ENCODE results near the gene TSPAN4. TPM values are rescaled to one million over a fixed set of nuclear protein-coding genes. Genes with fewer than 3 reads are reported as not detected.

Gene TSPAN4
- total and polyA plus RNA-seq, 10 of the 15 experiments (the other 5 are each of a cell fraction or from before 2014, with no cell fraction given) = 0.37 to 14.0 (median 8.5) TPM; not detected in 1

- BruUV-seq (replicated peaks) = no TSS peak
- POLR2A ChIA-PET = no interaction called here
- DNase-seq (ENCODE audit: low read depth, low spot score) = no peak
- ATAC-seq = peak; percentile 27; the same call in 1 of the 3 replicates
- Histone ChIP-seq H3K27ac (ENCODE audit: control insufficient read depth, insufficient read depth) (no peak overlapping the region), H3K9ac (ENCODE audit: control insufficient read depth, insufficient read depth, low read length) (no peak overlapping the region), H3K27me3 (replicated peaks in 1 of 2; ENCODE audit: control insufficient read depth in 2 of 2, insufficient read depth in 2 of 2, low read length in 1 of 2) (no peaks in the 10 kb centered on the region; a peak in 1 of 4 replicates), H3K4me1 (ENCODE audit: control insufficient read depth, insufficient read depth, low read length) (no peaks in the 10 kb centered on the region), H2AFZ (ENCODE audit: control insufficient read depth, low read depth, low read length) (no peak overlapping the region), H3K36me3 (ENCODE audit: control insufficient read depth in 2 of 2, insufficient read depth in 2 of 2, low read length in 1 of 2) (no peaks in the 10 kb centered on the region), H3K4me3 (no peak overlapping the region), H3K4me2 (ENCODE audit: control insufficient read depth, insufficient read depth) (no peak overlapping the region), H4K20me1 (ENCODE audit: control insufficient read depth, insufficient read depth) (no peaks in the 10 kb centered on the region), H3K79me2 (ENCODE audit: control insufficient read depth, insufficient read depth, low read length) (no peaks in the 10 kb centered on the region), H3K9me3 (replicated peaks; ENCODE audit: control insufficient read depth, insufficient read depth, low read length) (no peaks in the 10 kb centered on the region)
- SMC1A ChIA-PET (ENCODE audit: uncharacterized antibody, unreplicated experiment) = no interaction called here
- CTCF ChIA-PET = interaction anchor here (1.0 kb wide), 1 partner anchor 200 kb away, joined by 5 read pairs; no protein-coding TSS in a partner anchor
- 78% methylated on average over 21 of the region's 28 CpGs for WGBS (ENCODE audit: insufficient coverage, insufficient replicate concordance, low lambda C conversion rate, missing lambda C conversion rate)
- intact Hi-C loops (cut with micrococcal nuclease; ENCODE audit: unreplicated experiment) = no loop called here
- no peak for FAIRE-seq
- in situ Hi-C loops (cut with MboI) = no loop called here
- RAD21 ChIA-PET (ENCODE audit: unreplicated experiment) = no interaction called here
- TF ChIP-seq CTCF (IDR thresholded peaks at IDR 0.05 in 2 of 3, conservative IDR thresholded peaks at IDR 0.05 in 1 of 3; ENCODE audit: control insufficient read depth in 2 of 3, extremely low read depth in 1 of 3, insufficient read depth in 1 of 3, low read depth in 3 of 3, low read length in 3 of 3) (peak; percentile 11 to 31 (median 23); a peak in 3 of 6 replicates), IKZF2 (IDR thresholded peaks at IDR 0.05) (no peak), RAD21 (IDR thresholded peaks at IDR 0.05; ENCODE audit: insufficient read depth, low read depth, low read length) (peak; percentile 49)
Measured at GRCh38 chr11:850775-851763, 8.4 kb downstream of the TSPAN4 start.
